ENCODE results near the gene HGF.

- TF ChIP-seq CTCF (IDR thresholded peaks at IDR 0.05) (no peak), POLR2A (IDR thresholded peaks at IDR 0.05) (no peak)
Observed at GRCh38 chr7:81743665-81744064, 26.2 kb downstream of the HGF start.
